GM23338 (cell line): ENCODE measurements around the gene ITPRIP. TPM values are rescaled to one million over a fixed set of nuclear protein-coding genes. Genes with fewer than 3 reads are reported as not detected.

ENCODE experiments used
- ATAC-seq: fragments of 200-7000 bp; cut with Tn5 transposase; 3 replicates; pipeline ENCODE4 v1.9.1; 2020
- DNase-seq: peaks from one replicate; pipeline ENCODE4 v3.0.0-alpha.2; 2015; ENCODE audit warnings: low spot score
- H2AFZ ChIP-seq: fragments of 200-600 bp; sonication (generic); 2 replicates; pipeline ENCODE4 v1.8.0; 2016; ENCODE audit warnings: antibody characterized with exemption, mild to moderate bottlenecking, moderate library complexity
- H3F3A ChIP-seq: fragments of 200-600 bp; sonication (generic); replicated peaks from 2 replicates; pipeline ENCODE4 v1.8.0; 2017; ENCODE audit warnings: antibody characterized with exemption, mixed run types, low read depth
- H3K27ac ChIP-seq: fragments of 200-600 bp; sonication (generic); 2 replicates; pipeline ENCODE4 v1.6.1; 2016; ENCODE audit warnings: low read depth
- H3K27me3 ChIP-seq: fragments of 200-600 bp; sonication (generic); 2 replicates; pipeline ENCODE4 v1.8.0; 2016; ENCODE audit warnings: mild to moderate bottlenecking, mixed run types, moderate library complexity; ENCODE audit not compliant: insufficient read depth
- H3K36me3 ChIP-seq: fragments of 200-600 bp; sonication (generic); 2 replicates; pipeline ENCODE4 v1.8.0; 2016; ENCODE audit warnings: mild to moderate bottlenecking; ENCODE audit not compliant: insufficient read depth
- H3K4me1 ChIP-seq: fragments of 200-600 bp; sonication (generic); 2 replicates; pipeline ENCODE4 v1.8.0; 2016; ENCODE audit warnings: mild to moderate bottlenecking, moderate library complexity; ENCODE audit not compliant: insufficient read depth
- H3K4me2 ChIP-seq: fragments of 200-600 bp; sonication (generic); 2 replicates; pipeline ENCODE4 v1.7.1; 2017; ENCODE audit warnings: mixed run types
- H3K4me3 ChIP-seq: fragments of 200-600 bp; sonication (generic); 2 replicates; pipeline ENCODE4 v1.6.1; 2016; ENCODE audit warnings: mixed run types
- H3K79me2 ChIP-seq: fragments of 200-600 bp; sonication (generic); replicated peaks from 2 replicates; pipeline ENCODE4 v1.8.0; 2017; ENCODE audit warnings: mild to moderate bottlenecking; ENCODE audit not compliant: insufficient read depth
- H3K9me2 ChIP-seq: fragments of 200-600 bp; sonication (generic); 2 replicates; pipeline ENCODE4 v1.8.0; 2017; ENCODE audit not compliant: insufficient read depth
- H4K20me1 ChIP-seq: fragments of 200-600 bp; sonication (generic); replicated peaks from 2 replicates; pipeline ENCODE4 v1.8.0; 2017; ENCODE audit warnings: mild to moderate bottlenecking; ENCODE audit not compliant: insufficient read depth
- H3K27ac Mint-ChIP-seq: 2 replicates; pipeline ENCODE4 v1.8.0; 2020; ENCODE audit warnings: inconsistent platforms, mild to moderate bottlenecking, moderate library complexity, mixed read lengths
- H3K27me3 Mint-ChIP-seq: 3 replicates; pipeline ENCODE4 v1.8.0; 2022; ENCODE audit warnings: low read depth, mild to moderate bottlenecking, moderate library complexity, mixed read lengths, inconsistent platforms; ENCODE audit not compliant: insufficient read depth, poor library complexity
- H3K36me3 Mint-ChIP-seq: 3 replicates; pipeline ENCODE4 v1.8.0; 2021; ENCODE audit warnings: low read depth, mild to moderate bottlenecking, inconsistent platforms, moderate library complexity, mixed read lengths
- H3K4me1 Mint-ChIP-seq: 3 replicates; pipeline ENCODE4 v1.8.0; 2020; ENCODE audit warnings: mild to moderate bottlenecking, inconsistent platforms, mixed read lengths
- H3K4me3 Mint-ChIP-seq: 3 replicates; pipeline ENCODE4 v1.8.0; 2021; ENCODE audit warnings: moderate library complexity, mild to moderate bottlenecking, inconsistent platforms, mixed read lengths
- H3K9me3 Mint-ChIP-seq: 3 replicates; pipeline ENCODE4 v1.8.0; 2020; ENCODE audit warnings: moderate library complexity, mild to moderate bottlenecking, inconsistent platforms, mixed read lengths
- CREB1 ChIP-seq: fragments of 250-450 bp; sonication (Bioruptor Pico); IDR thresholded peaks from 2 replicates; pipeline ENCODE4 v1.5.0; 2020; ENCODE audit warnings: low read depth, mild to moderate bottlenecking, moderate library complexity
- CTCF ChIP-seq, 2 experiments: fragments of 200-600 bp in 1 of 2; sonication (generic) in 1 of 2; conservative IDR thresholded peaks; 2 replicates each; pipeline versions ENCODE4 v1.5.1 to v1.6.1; 2016 to 2017; ENCODE audit warnings: antibody characterized with exemption in 2 of 2, low read depth in 2 of 2, mild to moderate bottlenecking in 2 of 2, moderate library complexity in 1 of 2
- ETS1 ChIP-seq: IDR thresholded peaks from 2 replicates; pipeline ENCODE4 v1.6.1; 2016; ENCODE audit warnings: antibody characterized with exemption
- EZH2 ChIP-seq: fragments of 200-600 bp; sonication (generic); IDR thresholded peaks from one replicate; pipeline ENCODE4 v1.8.0; 2017; ENCODE audit warnings: antibody characterized with exemption, mild to moderate bottlenecking, low read depth; ENCODE audit not compliant: unreplicated experiment
- EZH2phosphoT487 ChIP-seq: fragments of 200-600 bp; sonication (generic); IDR thresholded peaks from one replicate; pipeline ENCODE4 v1.8.1; 2018; ENCODE audit warnings: antibody characterized with exemption; ENCODE audit not compliant: unreplicated experiment
- JUNB ChIP-seq: IDR thresholded peaks from one replicate; pipeline ENCODE4 v1.6.1; 2016; ENCODE audit warnings: antibody characterized with exemption; ENCODE audit not compliant: unreplicated experiment
- NANOG ChIP-seq: IDR thresholded peaks from 2 replicates; pipeline ENCODE4 v1.6.1; 2016; ENCODE audit warnings: antibody characterized with exemption, borderline replicate concordance
- POLR2AphosphoS5 ChIP-seq: IDR thresholded peaks from 2 replicates; pipeline ENCODE4 v1.6.1; 2016; ENCODE audit warnings: antibody characterized with exemption, low read depth
- REST ChIP-seq: IDR thresholded peaks from one replicate; pipeline ENCODE4 v1.6.1; 2018; ENCODE audit warnings: antibody characterized with exemption; ENCODE audit not compliant: unreplicated experiment
- STAT1 ChIP-seq: IDR thresholded peaks from one replicate; pipeline ENCODE4 v1.6.1; 2016; ENCODE audit warnings: antibody characterized with exemption; ENCODE audit not compliant: unreplicated experiment
- ZNF114 ChIP-seq: fragments of 250-450 bp; sonication (Bioruptor Pico); IDR thresholded peaks from 2 replicates; pipeline ENCODE4 v1.5.0; 2020; ENCODE audit warnings: mild to moderate bottlenecking, moderate library complexity
- ZNF331 ChIP-seq: fragments of 250-450 bp; sonication (Bioruptor Pico); IDR thresholded peaks from 2 replicates; pipeline ENCODE4 v1.5.0; 2020; ENCODE audit warnings: low read depth, mild to moderate bottlenecking, moderate library complexity
- ZNF462 ChIP-seq: fragments of 250-450 bp; sonication (Bioruptor Pico); IDR thresholded peaks from 2 replicates; pipeline ENCODE4 v1.5.0; 2020; ENCODE audit warnings: mild to moderate bottlenecking, moderate library complexity
- polyA plus RNA-seq: library from polyadenylated mRNA; unstranded; fragments of >200 nt; fragmentation: Nextera tagmentation; extraction: Ambion mirVana; gene quantifications from 2 replicates; pipeline ENCODE4 v1.2.1, GENCODE V29; 2016
- total RNA-seq: library from RNA; depleted of rRNA; stranded (reverse); fragments of >200 nt; shearing (Covaris generic); gene quantifications from 2 replicates; pipeline ENCODE4 v1.2.3, GENCODE V29; 2014

Gene ITPRIP
- total and polyA plus RNA-seq, 2 experiments from 2014 or later: 6.9 to 15.2 TPM

- Histone ChIP-seq H3K27me3 (no peaks in the 10 kb centered on the region), H3K9me2 (no peaks in the 10 kb centered on the region), H3K4me2 (no peak overlapping the region), H3F3A (no peaks in the 10 kb centered on the region), H3K79me2 (no peaks in the 10 kb centered on the region), H4K20me1 (no peaks in the 10 kb centered on the region), H3K4me1 (peaks cover 13% of the 10 kb centered on the region), H3K4me3 (no peak overlapping the region), H3K36me3 (no peaks in the 10 kb centered on the region), H2AFZ (no peak overlapping the region), H3K27ac (no peak overlapping the region)
- DNase-seq: no peak
- TF ChIP-seq EZH2 (no peak), EZH2phosphoT487 (no peak), STAT1 (no peak), ZNF462 (CRISPR knock-in tag) (no peak), REST (no peak), ETS1 (no peak), CREB1 (CRISPR knock-in tag) (no peak), CTCF (conservative IDR thresholded peaks at IDR 0.05; ENCODE audit: low read depth in 2 of 2) (no peak), ZNF331 (CRISPR knock-in tag) (no peak), JUNB (no peak), POLR2AphosphoS5 (no peak), NANOG (no peak), ZNF114 (CRISPR knock-in tag) (no peak)
- Mint-ChIP-seq H3K27ac (no peak overlapping the region; the same call in 1 of the 2 replicates), H3K36me3 (no peaks in the 10 kb centered on the region), H3K27me3 (no peaks in the 10 kb centered on the region), H3K4me1 (peaks cover 12% of the 10 kb centered on the region; the same call in 2 of the 3 replicates), H3K4me3 (no peak overlapping the region), H3K9me3 (no peaks in the 10 kb centered on the region)
- ATAC-seq: no peak
These were observed 7.7 kb upstream of the ITPRIP start for GRCh38 chr10:104345941-104346340.
